ENCODE data around the gene LPIN2.

DNA sequence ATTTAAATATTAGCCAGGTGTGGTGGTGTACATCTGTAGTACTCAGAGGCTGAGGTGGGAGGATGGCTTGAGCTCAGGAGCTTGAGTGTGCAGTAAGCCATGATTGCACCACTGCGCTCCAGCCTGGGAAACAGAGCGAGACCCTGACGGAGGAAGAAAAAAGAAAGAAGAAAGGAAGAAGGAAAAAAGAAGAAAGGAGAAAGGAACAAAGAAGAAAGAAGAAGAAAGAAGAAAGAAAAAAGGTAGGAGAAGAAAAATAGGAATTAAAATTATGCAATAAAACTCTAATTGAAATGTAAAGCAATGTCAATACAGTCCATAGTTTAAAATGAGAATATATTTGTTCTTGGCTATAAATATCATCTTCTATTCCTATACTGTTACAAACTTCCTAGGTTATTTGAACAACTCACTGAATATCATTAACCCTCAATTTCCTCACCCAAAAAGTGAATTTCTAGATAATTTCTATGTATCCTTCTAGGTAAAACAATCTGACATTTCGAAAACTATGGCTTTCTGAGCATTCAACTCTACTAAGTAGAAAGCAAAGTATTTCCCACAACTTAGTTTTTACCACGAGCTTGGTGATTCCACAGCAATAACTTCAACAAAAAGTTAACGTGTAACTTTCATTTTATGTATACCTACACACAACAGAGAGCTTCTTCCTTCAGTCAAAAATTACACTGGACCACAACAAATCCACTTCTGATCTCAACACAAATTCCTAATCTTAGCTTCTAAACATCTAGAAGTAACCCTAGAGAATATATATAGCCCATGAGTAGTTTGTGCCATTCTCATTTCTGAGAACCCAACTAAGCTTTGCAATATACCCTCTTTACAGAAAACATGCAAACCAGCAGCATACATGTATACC lies 19.7 kb downstream of the LPIN2 start:
- TF ChIP-seq, protein P1, sequence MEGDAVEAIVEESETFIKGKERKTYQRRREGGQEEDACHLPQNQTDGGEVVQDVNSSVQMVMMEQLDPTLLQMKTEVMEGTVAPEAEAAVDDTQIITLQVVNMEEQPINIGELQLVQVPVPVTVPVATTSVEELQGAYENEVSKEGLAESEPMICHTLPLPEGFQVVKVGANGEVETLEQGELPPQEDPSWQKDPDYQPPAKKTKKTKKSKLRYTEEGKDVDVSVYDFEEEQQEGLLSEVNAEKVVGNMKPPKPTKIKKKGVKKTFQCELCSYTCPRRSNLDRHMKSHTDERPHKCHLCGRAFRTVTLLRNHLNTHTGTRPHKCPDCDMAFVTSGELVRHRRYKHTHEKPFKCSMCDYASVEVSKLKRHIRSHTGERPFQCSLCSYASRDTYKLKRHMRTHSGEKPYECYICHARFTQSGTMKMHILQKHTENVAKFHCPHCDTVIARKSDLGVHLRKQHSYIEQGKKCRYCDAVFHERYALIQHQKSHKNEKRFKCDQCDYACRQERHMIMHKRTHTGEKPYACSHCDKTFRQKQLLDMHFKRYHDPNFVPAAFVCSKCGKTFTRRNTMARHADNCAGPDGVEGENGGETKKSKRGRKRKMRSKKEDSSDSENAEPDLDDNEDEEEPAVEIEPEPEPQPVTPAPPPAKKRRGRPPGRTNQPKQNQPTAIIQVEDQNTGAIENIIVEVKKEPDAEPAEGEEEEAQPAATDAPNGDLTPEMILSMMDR (IDR thresholded peaks at IDR 0.05 in 8 of 11, conservative IDR thresholded peaks at IDR 0.05 in 3 of 11), result no peak
- no peak for TF ChIP-seq POLR2A (IDR thresholded peaks at IDR 0.05)

All from spleen (tissue), 7 donors.